ENCODE measurements around the gene ALG6.
A peak's percentile ranks its signal among the peaks of the same experiment; 100 is the strongest.

The ALG6 gene

GRCh38 chr1:63367215-63368103 lies at the start of gene ALG6:
TSS of gene ALG6 (plus strand) at chr1:63367627. CDS start at chr1:63370978, 3,351 bp downstream.
- DNase-seq = peak; percentile 40 to 95 (median 88)

- DNase-seq = no peak
Measured at GRCh38 chr1:63317817-63318152, 49.6 kb upstream of the ALG6 start.

GRCh38 chr1:63318201-63318979 lies 49.0 kb upstream of the ALG6 start:
- no peak for DNase-seq

GRCh38 chr1:63319046-63320021 lies 48.1 kb upstream of the ALG6 start:
- DNase-seq = no peak

- DNase-seq = no peak
Measured at GRCh38 chr1:63320022-63320721, 47.3 kb upstream of the ALG6 start.

GRCh38 chr1:63321066-63321784 lies 46.2 kb upstream of the ALG6 start:
- no peak for DNase-seq

DNA sequence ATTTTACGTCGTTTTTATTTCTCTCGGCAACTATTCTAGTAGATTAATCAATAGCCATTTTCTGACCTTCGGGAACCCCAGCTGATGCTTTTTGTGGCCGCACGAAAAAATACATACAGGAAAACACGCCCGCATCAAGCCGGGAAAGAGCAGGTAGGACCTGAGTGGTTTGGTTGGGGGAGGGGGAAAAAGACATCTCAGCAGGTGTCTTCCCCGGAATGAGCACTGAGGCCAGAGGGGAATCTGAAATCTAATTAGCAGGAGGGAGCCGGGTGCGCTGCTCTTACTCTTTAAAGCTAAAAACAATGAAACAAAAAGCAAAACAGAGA lies 45.7 kb upstream of the ALG6 start:
- no peak for DNase-seq

GRCh38 chr1:63322114-63322943 lies 45.1 kb upstream of the ALG6 start, which contains the start of gene FOXD3:
TSS of gene FOXD3 (plus strand) at chr1:63322567. CDS start at chr1:63323059, 492 bp downstream.
- peak in 3 of 58 donors; percentile 1 to 28 (median 17) for DNase-seq

GRCh38 chr1:63322944-63323864 lies 44.2 kb upstream of the ALG6 start:
- peak in 1 of 58 donors; percentile 4 for DNase-seq

DNA sequence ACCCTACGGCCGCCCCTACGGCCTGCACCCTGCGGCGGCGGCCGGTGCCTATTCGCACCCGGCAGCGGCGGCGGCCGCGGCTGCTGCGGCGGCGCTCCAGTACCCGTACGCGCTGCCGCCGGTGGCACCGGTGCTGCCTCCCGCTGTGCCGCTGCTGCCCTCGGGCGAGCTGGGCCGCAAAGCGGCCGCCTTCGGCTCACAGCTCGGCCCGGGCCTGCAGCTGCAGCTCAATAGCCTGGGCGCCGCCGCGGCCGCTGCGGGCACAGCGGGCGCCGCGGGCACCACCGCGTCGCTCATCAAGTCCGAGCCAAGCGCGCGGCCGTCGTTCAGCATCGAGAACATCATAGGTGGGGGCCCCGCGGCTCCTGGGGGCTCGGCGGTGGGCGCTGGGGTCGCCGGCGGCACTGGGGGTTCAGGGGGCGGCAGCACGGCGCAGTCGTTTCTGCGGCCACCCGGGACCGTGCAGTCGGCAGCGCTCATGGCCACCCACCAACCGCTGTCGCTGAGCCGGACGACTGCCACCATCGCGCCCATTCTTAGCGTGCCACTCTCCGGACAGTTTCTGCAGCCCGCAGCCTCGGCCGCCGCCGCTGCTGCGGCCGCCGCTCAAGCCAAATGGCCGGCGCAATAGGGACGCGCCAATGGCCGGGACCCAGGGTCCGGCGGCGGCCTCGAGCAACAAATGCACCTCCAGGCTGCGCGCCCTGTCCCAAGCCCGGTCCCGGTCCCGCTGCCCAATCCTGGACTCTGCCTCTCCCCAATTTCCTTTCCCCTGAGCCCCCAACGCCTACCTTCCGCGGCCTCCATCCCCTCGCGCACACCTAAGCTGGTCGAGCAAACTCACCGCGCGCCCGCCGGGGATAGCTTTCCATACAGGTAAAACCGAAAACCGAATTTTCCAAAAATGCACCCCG lies 43.3 kb upstream of the ALG6 start:
- DNase-seq = no peak

DNA sequence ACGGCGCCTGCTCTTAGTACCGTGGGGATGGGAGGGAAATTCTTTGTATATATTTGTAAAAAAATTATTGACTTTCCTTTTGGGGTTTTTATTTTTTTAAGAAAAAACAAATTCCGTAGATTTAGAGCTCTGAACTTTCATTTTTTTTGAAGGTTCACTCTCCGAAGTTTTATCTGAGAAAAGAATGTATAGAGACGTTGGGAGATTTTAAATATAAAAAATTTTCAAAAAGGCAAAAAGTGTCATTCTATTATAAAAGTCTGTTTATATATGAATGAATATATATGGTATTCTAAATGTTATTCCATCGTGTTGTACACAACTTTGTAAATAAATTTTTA lies 42.7 kb upstream of the ALG6 start:
- DNase-seq = no peak

DNA sequence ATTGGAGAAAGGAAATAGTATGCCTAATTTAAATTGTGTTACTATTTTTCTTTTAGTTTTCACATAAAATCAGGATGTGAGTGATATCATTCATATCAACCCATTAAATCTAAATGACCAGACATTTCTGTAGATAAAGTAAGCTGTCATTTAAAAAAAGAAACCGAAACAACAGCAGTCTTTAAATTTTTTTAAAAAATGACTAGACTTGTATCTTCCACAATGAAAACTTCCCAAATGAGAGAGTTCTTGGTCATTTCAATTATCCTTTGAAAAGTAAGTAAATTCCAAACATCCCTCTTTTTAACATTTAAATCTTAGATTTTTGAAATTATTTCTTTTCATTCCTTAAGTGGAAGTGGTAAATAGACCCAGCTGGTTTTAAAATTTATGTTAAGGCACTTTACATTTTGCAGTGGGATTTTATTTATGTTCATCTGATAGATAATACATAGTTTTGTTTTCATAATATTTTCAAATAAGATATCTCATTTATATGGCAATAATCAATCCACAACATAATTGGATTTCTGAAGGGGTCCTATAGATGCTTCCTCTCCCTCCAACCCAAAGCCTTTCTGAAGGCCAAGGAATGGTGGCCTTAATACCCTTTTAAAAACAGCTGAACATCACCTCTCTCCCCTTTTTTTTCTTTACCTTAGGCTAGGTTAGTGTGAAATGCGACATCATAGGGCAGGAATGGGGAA lies 42.0 kb upstream of the ALG6 start:
- DNase-seq = no peak

- DNase-seq = no peak
Measured at GRCh38 chr1:63326106-63326472, 41.3 kb upstream of the ALG6 start.

- DNase-seq = no peak
Measured at GRCh38 chr1:63326473-63327380, 40.7 kb upstream of the ALG6 start.

GRCh38 chr1:63327417-63328054 lies 39.9 kb upstream of the ALG6 start:
- DNase-seq = no peak

Measured in anterior cingulate cortex (tissue), 58 donors.